ENCODE data around the gene SLC8B1. TPM values are rescaled to one million over a fixed set of nuclear protein-coding genes. Genes with fewer than 3 reads are reported as not detected.

The SLC8B1 gene
- polyA plus RNA-seq, 4 donors, result 11.2 to 15.1 (median 14.3) TPM

DNA sequence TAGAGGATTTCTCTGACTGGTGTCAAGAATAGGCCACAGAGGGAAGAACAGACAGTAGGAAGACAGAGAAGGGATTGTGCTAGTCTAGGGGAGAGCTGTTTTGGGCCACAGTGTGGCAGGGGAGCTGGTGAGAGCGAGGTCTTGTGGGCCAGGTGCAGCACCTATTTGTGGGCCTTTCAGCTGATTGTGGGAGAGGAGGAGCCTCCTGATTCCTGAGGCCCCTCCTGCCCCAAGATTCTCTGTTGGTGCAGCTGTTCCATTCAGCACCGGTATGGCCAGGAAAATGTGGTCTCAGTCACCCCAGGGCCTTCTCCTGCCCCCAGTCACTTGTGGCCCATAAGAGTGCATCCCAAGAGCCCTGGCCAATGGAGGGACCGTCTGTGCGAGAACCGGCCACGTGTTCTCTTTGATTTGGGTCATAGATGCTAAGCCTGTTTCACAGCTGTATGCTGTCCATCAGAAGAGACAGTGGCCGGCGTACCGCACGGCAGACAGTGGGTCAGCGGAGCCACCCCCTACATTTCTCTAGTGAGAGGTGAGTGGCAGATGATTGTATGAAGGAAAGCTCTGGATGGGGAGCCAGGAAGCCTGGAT, 86.0 kb downstream of the SLC8B1 start:
- DNase-seq (ENCODE audit: low read depth in 4 of 4, low spot score in 3 of 4), result no peak

Other genes starting within 250 kb of the SLC8B1 start
- gene RASAL1, start 199.3 kb downstream of the SLC8B1 start, polyA plus RNA-seq (ENCODE audit: insufficient read length in 4 of 4), result 10 to 100 TPM in 2 of 4 donors, 1 to 10 TPM in 2; 7.7 to 11.6 (median 10.3) TPM
- 1 to 10 TPM in 3 of 4 donors, under 1 TPM in 1; 0.91 to 1.5 (median 1.1) TPM for gene CFAP73, start 185.4 kb downstream of the SLC8B1 start, polyA plus RNA-seq (ENCODE audit: insufficient read length in 4 of 4)
- gene DDX54, start 149.6 kb downstream of the SLC8B1 start, polyA plus RNA-seq (ENCODE audit: insufficient read length in 4 of 4), result 100 to 1,000 TPM in 1 of 4 donors, 10 to 100 TPM in 3; 68.2 to 102 (median 74.7) TPM
- gene RITA1, start 149.4 kb downstream of the SLC8B1 start, polyA plus RNA-seq (ENCODE audit: insufficient read length in 4 of 4), result 10 to 100 TPM; 16.5 to 22.1 (median 17.3) TPM
- 10 to 100 TPM; 27.3 to 37.7 (median 35.4) TPM for gene TPCN1, start 113.6 kb downstream of the SLC8B1 start, polyA plus RNA-seq (ENCODE audit: insufficient read length in 4 of 4)
- gene PLBD2, start 23.5 kb upstream of the SLC8B1 start, polyA plus RNA-seq (ENCODE audit: insufficient read length in 4 of 4), result 10 to 100 TPM; 18.8 to 22.2 (median 20.9) TPM
- gene SDS, start 68.8 kb upstream of the SLC8B1 start, polyA plus RNA-seq (ENCODE audit: insufficient read length in 4 of 4), result under 1 TPM in 2 of 4 donors, not detected in 2; 0.22 to 0.32 TPM
- gene SDSL, start 87.3 kb upstream of the SLC8B1 start, polyA plus RNA-seq (ENCODE audit: insufficient read length in 4 of 4), result 10 to 100 TPM; 10.9 to 15.7 (median 12.7) TPM
- gene LHX5, start 136.8 kb upstream of the SLC8B1 start, polyA plus RNA-seq (ENCODE audit: insufficient read length in 4 of 4), result not detected

Measured in right renal pelvis (tissue), 4 donors.